ENCODE results near the gene P2RY2.

P2RY2 gene

GRCh38 chr11:73219396-73220285, 1.6 kb downstream of the P2RY2 start:
- DNase-seq: no peak
- H3K9me3 ChIP-seq: no peaks in the 10 kb centered on the region
- peaks cover 4% of the 10 kb centered on the region; the same call in 1 of the 2 replicates for H3K27me3 ChIP-seq
- no peak overlapping the region for H3K4me3 ChIP-seq (ENCODE audit: low read depth, low read length)
- no peaks in the 10 kb centered on the region for H3K4me1 ChIP-seq
- no peak for TF ChIP-seq CTCF (IDR thresholded peaks at IDR 0.05; ENCODE audit: low read depth, low read length)
- no peaks in the 10 kb centered on the region for H3K36me3 ChIP-seq

GRCh38 chr11:73221451-73221850, 3.4 kb downstream of the P2RY2 start:
- H3K27me3 ChIP-seq: peaks cover 4% of the 10 kb centered on the region; the same call in 1 of the 2 replicates
- no peak for TF ChIP-seq CTCF (IDR thresholded peaks at IDR 0.05; ENCODE audit: low read depth, low read length)
- H3K9me3 ChIP-seq: no peaks in the 10 kb centered on the region
- no peaks in the 10 kb centered on the region for H3K36me3 ChIP-seq
- no peak overlapping the region for H3K4me3 ChIP-seq (ENCODE audit: low read depth, low read length)
- DNase-seq: no peak
- no peaks in the 10 kb centered on the region for H3K4me1 ChIP-seq

- no peaks in the 10 kb centered on the region for H3K4me1 ChIP-seq
- peaks cover 4% of the 10 kb centered on the region; the same call in 1 of the 2 replicates for H3K27me3 ChIP-seq
- no peaks in the 10 kb centered on the region for H3K36me3 ChIP-seq
- H3K9me3 ChIP-seq: no peaks in the 10 kb centered on the region
- no peak for TF ChIP-seq CTCF (IDR thresholded peaks at IDR 0.05; ENCODE audit: low read depth, low read length)
- no peak overlapping the region for H3K4me3 ChIP-seq (ENCODE audit: low read depth, low read length)
- DNase-seq: no peak
Observed at GRCh38 chr11:73221996-73222395, 3.9 kb downstream of the P2RY2 start.

- TF ChIP-seq CTCF (IDR thresholded peaks at IDR 0.05; ENCODE audit: low read depth, low read length): no peak
- Histone ChIP-seq H3K4me1 (no peaks in the 10 kb centered on the region), H3K36me3 (no peaks in the 10 kb centered on the region), H3K27me3 (no peaks in the 10 kb centered on the region), H3K4me3 (ENCODE audit: low read depth, low read length) (no peak overlapping the region), H3K9me3 (no peaks in the 10 kb centered on the region)
- DNase-seq: peak; percentile 2
Observed at GRCh38 chr11:73223998-73224730, 6.1 kb downstream of the P2RY2 start.

- no peak for DNase-seq
- H3K4me3 ChIP-seq (ENCODE audit: low read depth, low read length): no peak overlapping the region
Observed at GRCh38 chr11:73225001-73225686, 7.1 kb downstream of the P2RY2 start.

More at GRCh38 chr11:73225001-73225686, 7.1 kb downstream of the P2RY2 start:
- H3K4me1 ChIP-seq: no peaks in the 10 kb centered on the region
- no peaks in the 10 kb centered on the region for H3K36me3 ChIP-seq
- no peaks in the 10 kb centered on the region for H3K27me3 ChIP-seq
- no peaks in the 10 kb centered on the region for H3K9me3 ChIP-seq
- TF ChIP-seq CTCF (IDR thresholded peaks at IDR 0.05; ENCODE audit: low read depth, low read length): no peak
